Adrenal gland (tissue), 12 donors: ENCODE results near the gene ISM1. TPM values are rescaled to one million over a fixed set of nuclear protein-coding genes. Genes with fewer than 3 reads are reported as not detected.

Source experiments
- DNase-seq, 7 donors: peaks; one replicate each; pipeline ENCODE4 v3.0.0-alpha.2; 2019 to 2020
- H3K27ac ChIP-seq, 5 donors: fragments of 200-600 bp; sonication (generic) in 4 of 5; 1 replicate in 3 of 5; 2 replicates in 2 of 5; pipeline versions ENCODE4 v1.5.1 to v1.8.0; 2016 to 2020; ENCODE audit warnings: mild to moderate bottlenecking in 1 of 5
- H3K27me3 ChIP-seq: fragments of 200-600 bp; 2 replicates; pipeline ENCODE4 v1.8.0; 2021
- H3K36me3 ChIP-seq, 2 donors: fragments of 200-600 bp; replicated peaks in 1 of 2; 1 replicate in 1 of 2; 2 replicates in 1 of 2; pipeline versions ENCODE4 v1.5.1 to v1.8.0; 2018 to 2022
- H3K4me1 ChIP-seq, 2 donors: fragments of 200-600 bp; replicated peaks in 1 of 2; 1 replicate in 1 of 2; 2 replicates in 1 of 2; pipeline versions ENCODE4 v1.5.1 to v1.8.0; 2018 to 2021
- H3K4me3 ChIP-seq, 4 donors: fragments of 200-600 bp; sonication (generic) in 3 of 4; one replicate each; pipeline ENCODE4 v1.5.1; 2016 to 2018
- H3K9me3 ChIP-seq, 3 donors: fragments of 200-600 bp; sonication (generic) in 1 of 3; replicated peaks in 1 of 3; 1 replicate in 2 of 3; 2 replicates in 1 of 3; pipeline versions ENCODE4 v1.5.1 to v1.8.0; 2016 to 2021
- POLR2A ChIP-seq, 2 donors: fragments of 450-650 bp; IDR thresholded peaks; one replicate each; pipeline ENCODE4 v1.6.1; 2017; ENCODE audit warnings: antibody characterized with exemption in 2 of 2, mild to moderate bottlenecking in 2 of 2, moderate library complexity in 1 of 2
- WGBS, 4 donors: extraction: QIAGEN DNeasy Blood & Tissue Kit in 2 of 4; methylation state at CpG; one replicate each; pipeline versions ENCODE4 v1.1.5 to v1.1.7; 2013 to 2017; 5-methylcytosine and 5-hydroxymethylcytosine counted together
- intact Hi-C, 2 donors: fragments of 100-400 bp; cut with DNase I; formaldehyde crosslinking; loops; one replicate each; pipeline versions ENCODE4 v1.14.1 to v1.15.0; 2022 to 2023
- polyA plus RNA-seq, 3 donors: library from polyadenylated mRNA; stranded (reverse); fragments of 200-250 nt in 2 of 3; fragments of 350-450 nt in 1 of 3; fragmentation: Illumina TruSeq in 1 of 3; extraction: RNeasy Lipid Tissue Mini Kit (QIAGEN cat#74804) in 1 of 3; gene quantifications; one replicate each; pipeline ENCODE4 v1.2.3, GENCODE V29; 2013 to 2014
- total RNA-seq, 9 donors: library from RNA; depleted of rRNA in 4 of 9; stranded (reverse); fragments of >200 nt in 4 of 9; fragments of 120-200 nt in 1 of 9; fragmentation: NEBNext Ultra II Directional in 1 of 9; extraction: Animal tissue kit (Norgen Biotek cat#: 25700) in 1 of 9; gene quantifications; one replicate each; pipeline versions ENCODE4 v1.1.0 to v1.2.4, GENCODE V29; 2013 to 2023
- TF ChIP-seq, protein P1 (sequence below), 6 experiments: fragments of 450-650 bp in 4 of 6; fragments of 200-600 bp in 2 of 6; sonication (generic) in 1 of 6; IDR thresholded peaks; 1 replicate in 5 of 6; 2 replicates in 1 of 6; pipeline versions ENCODE4 v1.5.1 to v1.8.0; 2016 to 2021; ENCODE audit warnings: antibody characterized with exemption in 6 of 6, mild to moderate bottlenecking in 2 of 6, moderate library complexity in 1 of 6
- donor health status: healthy with polysubstance abuse.
- donor health status: Bipolar disorder and iron deficiency.
- donor health status: DM: yes; HTN: yes; CAD: no.
- donor health status: DM: no; HTN: no; CAD: no.
- donor health status: DM: no; HTN: no; CAD: no.
- donor health status: DM: yes; HTN: yes; CAD: no.

ISM1 gene
- total and polyA plus RNA-seq, 12 donors, result 0.17 to 4.4 (median 1.8) TPM

- 92 to 100% (median 94%) methylated on average over 5 of the region's 5 CpGs for WGBS, 4 donors
- no peak for TF ChIP-seq POLR2A (IDR thresholded peaks at IDR 0.05)
- TF ChIP-seq, protein P1, sequence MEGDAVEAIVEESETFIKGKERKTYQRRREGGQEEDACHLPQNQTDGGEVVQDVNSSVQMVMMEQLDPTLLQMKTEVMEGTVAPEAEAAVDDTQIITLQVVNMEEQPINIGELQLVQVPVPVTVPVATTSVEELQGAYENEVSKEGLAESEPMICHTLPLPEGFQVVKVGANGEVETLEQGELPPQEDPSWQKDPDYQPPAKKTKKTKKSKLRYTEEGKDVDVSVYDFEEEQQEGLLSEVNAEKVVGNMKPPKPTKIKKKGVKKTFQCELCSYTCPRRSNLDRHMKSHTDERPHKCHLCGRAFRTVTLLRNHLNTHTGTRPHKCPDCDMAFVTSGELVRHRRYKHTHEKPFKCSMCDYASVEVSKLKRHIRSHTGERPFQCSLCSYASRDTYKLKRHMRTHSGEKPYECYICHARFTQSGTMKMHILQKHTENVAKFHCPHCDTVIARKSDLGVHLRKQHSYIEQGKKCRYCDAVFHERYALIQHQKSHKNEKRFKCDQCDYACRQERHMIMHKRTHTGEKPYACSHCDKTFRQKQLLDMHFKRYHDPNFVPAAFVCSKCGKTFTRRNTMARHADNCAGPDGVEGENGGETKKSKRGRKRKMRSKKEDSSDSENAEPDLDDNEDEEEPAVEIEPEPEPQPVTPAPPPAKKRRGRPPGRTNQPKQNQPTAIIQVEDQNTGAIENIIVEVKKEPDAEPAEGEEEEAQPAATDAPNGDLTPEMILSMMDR (IDR thresholded peaks at IDR 0.05), result no peak
- H3K4me3 ChIP-seq, result no peak overlapping the region
- DNase-seq, result no peak
- intact Hi-C loops, result no loop called here
- H3K4me1 ChIP-seq, result no peaks in the 10 kb centered on the region
- H3K27me3 ChIP-seq, result no peaks in the 10 kb centered on the region
- H3K9me3 ChIP-seq, result no peaks in the 10 kb centered on the region
- no peak overlapping the region for H3K27ac ChIP-seq
- H3K36me3 ChIP-seq, result no peaks in the 10 kb centered on the region
Measured at GRCh38 chr20:13286052-13286451, 65.0 kb downstream of the ISM1 start.

DNA sequence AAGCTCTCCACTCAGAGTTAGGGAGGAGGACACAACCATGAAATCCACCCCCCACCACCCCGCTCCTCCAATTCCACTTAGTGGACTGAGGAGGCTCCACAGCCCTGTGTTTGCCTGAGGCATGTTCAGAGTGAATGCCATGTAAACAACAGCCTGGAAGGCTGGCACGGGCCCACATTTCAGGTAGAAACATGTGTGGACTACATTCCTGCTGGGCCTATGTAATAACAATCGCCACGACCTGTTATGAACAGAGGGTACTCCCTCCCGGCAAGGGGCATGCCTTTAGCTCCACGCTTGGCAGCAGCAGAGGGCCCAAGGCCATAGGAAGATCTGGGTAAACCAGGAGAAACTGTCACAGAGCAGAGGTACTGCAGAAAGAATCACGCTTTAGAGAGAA is 65.5 kb downstream of the ISM1 start:
- Histone ChIP-seq H3K27me3 (no peaks in the 10 kb centered on the region), H3K9me3 (no peaks in the 10 kb centered on the region), H3K4me3 (no peak overlapping the region), H3K27ac (no peak overlapping the region), H3K36me3 (no peaks in the 10 kb centered on the region), H3K4me1 (no peaks in the 10 kb centered on the region)
- TF ChIP-seq, protein P1 (IDR thresholded peaks at IDR 0.05), result no peak
- TF ChIP-seq POLR2A (IDR thresholded peaks at IDR 0.05), result no peak
- WGBS, 4 donors, result 77 to 85% (median 81%) methylated on average over 6 to 7 of the region's 7 CpGs
- intact Hi-C loops, result no loop called here
- no peak for DNase-seq

DNA sequence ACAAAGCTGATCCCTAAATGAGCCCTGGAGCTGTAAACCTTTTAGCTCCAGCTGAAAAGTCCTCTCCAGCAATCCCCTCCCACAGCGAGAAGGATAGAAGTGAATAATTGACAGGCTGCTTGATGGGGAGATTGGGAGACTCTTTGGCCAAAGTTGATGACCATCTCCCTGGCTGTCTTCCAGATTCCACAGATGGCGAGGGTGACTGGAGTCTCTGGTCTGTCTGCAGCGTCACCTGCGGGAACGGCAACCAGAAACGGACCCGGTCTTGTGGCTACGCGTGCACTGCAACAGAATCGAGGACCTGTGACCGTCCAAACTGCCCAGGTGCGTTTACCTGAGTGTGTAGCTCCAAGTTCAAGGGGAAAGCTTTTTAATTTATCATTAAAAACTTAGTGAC is 67.3 kb downstream of the ISM1 start:
- no peak for DNase-seq
- intact Hi-C loops, result no loop called here
- 94 to 97% (median 95%) methylated on average over 12 of the region's 12 CpGs for WGBS, 4 donors

GRCh38 chr20:13289031-13289430 is 68.0 kb downstream of the ISM1 start:
- Histone ChIP-seq H3K4me1 (no peaks in the 10 kb centered on the region), H3K27me3 (no peaks in the 10 kb centered on the region), H3K27ac (no peak overlapping the region), H3K36me3 (no peaks in the 10 kb centered on the region), H3K4me3 (no peak overlapping the region), H3K9me3 (no peaks in the 10 kb centered on the region)
- 86 to 96% (median 91%) methylated on average over 6 of the region's 6 CpGs for WGBS, 4 donors
- intact Hi-C loops, result no loop called here
- no peak for TF ChIP-seq POLR2A (IDR thresholded peaks at IDR 0.05)
- TF ChIP-seq, protein P1 (IDR thresholded peaks at IDR 0.05), result no peak
- DNase-seq, result no peak

More for the DNA sequence above, 67.3 kb downstream of the ISM1 start:
- H3K36me3 ChIP-seq, result no peaks in the 10 kb centered on the region
- no peaks in the 10 kb centered on the region for H3K9me3 ChIP-seq
- no peaks in the 10 kb centered on the region for H3K4me1 ChIP-seq
- no peak for TF ChIP-seq POLR2A (IDR thresholded peaks at IDR 0.05)
- TF ChIP-seq, protein P1 (IDR thresholded peaks at IDR 0.05), result no peak
- no peak overlapping the region for H3K4me3 ChIP-seq
- no peak overlapping the region for H3K27ac ChIP-seq
- no peaks in the 10 kb centered on the region for H3K27me3 ChIP-seq
